WI38 (cell line): ENCODE measurements around the gene SAP30BP.

Source experiments
- H3K4me3 ChIP-seq: 2 replicates; pipeline ENCODE4 v1.5.1; 2011; ENCODE audit warnings: low read depth, mild to moderate bottlenecking, control low read depth, low read length
- TF ChIP-seq, protein P1 (sequence below): IDR thresholded peaks from 2 replicates; pipeline ENCODE4 v1.5.1; 2012; ENCODE audit warnings: low read depth, mild to moderate bottlenecking, control low read depth, low read length

Gene SAP30BP

DNA sequence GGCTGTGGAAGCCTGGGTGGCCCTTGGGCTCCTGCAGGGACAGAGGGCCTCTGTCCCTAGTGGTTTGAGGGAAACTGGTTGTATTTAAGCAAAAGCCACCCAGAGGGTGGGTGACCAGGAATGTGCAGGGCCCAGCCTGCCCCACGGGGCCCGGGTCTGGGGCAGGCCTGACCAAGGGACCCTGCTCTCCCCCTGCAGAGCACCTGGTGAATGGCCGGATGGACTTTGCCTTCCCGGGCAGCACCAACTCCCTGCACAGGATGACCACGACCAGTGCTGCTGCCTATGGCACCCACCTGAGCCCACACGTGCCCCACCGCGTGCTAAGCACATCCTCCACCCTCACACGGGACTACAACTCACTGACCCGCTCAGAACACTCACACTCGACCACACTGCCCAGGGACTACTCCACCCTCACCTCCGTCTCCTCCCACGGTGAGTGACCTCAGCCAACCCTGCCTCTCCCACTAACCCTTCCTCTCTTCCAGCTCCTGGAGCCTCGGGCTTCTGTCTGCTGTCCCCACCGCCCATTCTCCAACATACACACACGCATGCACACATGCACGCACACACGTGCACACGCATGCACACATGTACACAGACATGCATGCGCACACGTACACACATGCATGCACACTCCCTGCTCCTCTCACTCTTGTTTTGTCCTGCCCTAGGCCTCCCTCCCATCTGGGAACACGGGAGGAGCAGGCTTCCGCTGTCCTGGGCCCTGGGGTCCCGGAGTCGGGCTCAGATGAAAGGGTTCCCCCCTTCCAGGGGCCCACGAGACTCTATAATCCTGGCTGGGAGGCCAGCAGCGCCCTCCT is 87.5 kb downstream of the SAP30BP start:
- H3K4me3 ChIP-seq: no peak overlapping the region
- TF ChIP-seq, protein P1, sequence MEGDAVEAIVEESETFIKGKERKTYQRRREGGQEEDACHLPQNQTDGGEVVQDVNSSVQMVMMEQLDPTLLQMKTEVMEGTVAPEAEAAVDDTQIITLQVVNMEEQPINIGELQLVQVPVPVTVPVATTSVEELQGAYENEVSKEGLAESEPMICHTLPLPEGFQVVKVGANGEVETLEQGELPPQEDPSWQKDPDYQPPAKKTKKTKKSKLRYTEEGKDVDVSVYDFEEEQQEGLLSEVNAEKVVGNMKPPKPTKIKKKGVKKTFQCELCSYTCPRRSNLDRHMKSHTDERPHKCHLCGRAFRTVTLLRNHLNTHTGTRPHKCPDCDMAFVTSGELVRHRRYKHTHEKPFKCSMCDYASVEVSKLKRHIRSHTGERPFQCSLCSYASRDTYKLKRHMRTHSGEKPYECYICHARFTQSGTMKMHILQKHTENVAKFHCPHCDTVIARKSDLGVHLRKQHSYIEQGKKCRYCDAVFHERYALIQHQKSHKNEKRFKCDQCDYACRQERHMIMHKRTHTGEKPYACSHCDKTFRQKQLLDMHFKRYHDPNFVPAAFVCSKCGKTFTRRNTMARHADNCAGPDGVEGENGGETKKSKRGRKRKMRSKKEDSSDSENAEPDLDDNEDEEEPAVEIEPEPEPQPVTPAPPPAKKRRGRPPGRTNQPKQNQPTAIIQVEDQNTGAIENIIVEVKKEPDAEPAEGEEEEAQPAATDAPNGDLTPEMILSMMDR: no peak

DNA sequence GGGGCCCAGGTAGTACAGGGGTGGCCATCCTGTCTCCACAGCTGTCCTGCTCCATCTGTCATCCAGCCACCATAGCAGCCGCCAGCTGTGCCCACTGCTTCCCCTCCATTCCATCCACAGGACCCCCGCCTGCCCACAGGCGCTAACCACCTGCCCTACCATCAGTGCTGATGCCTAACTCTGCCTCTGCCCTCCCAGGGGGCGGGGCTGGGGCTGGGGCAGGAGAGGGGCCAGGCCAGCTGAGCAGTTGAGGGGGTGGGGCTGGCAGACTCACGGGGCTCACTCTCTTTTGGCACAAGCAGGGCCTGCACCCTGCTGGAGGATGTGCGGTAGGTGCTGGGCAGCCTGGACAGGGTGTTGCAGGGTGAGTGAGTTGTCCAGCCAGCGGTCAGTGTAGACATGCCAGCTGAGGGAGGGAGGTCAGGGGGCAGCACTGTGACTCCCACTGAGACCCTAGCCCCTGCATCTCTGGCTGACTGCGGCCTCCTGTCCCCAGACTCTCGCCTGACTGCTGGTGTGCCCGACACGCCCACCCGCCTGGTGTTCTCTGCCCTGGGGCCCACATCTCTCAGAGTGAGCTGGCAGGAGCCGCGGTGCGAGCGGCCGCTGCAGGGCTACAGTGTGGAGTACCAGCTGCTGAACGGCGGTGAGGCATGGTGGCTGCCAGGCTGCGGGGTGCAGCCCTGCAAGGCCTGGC is 88.2 kb downstream of the SAP30BP start:
- TF ChIP-seq, protein P1: no peak
- no peak overlapping the region for H3K4me3 ChIP-seq

DNA sequence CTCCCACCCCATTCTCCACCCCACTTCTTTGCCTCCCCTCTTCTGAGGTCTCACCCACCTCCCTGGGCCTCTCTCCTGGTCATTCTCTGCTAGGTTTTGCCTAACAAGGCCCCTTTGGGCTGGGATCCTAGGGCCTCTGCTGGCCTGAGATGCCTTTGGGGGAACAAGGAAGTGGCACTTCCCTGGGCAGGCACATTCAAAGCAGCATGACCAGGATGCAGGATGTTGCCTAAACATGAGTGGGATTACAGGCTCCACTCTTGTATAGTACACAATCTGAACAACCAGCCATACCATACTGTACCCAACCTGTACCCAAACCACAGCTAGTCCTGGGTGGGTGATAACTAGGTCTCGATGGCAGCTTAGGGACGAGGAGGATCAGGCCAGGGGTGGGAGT is 88.9 kb downstream of the SAP30BP start:
- TF ChIP-seq, protein P1: no peak

DNA sequence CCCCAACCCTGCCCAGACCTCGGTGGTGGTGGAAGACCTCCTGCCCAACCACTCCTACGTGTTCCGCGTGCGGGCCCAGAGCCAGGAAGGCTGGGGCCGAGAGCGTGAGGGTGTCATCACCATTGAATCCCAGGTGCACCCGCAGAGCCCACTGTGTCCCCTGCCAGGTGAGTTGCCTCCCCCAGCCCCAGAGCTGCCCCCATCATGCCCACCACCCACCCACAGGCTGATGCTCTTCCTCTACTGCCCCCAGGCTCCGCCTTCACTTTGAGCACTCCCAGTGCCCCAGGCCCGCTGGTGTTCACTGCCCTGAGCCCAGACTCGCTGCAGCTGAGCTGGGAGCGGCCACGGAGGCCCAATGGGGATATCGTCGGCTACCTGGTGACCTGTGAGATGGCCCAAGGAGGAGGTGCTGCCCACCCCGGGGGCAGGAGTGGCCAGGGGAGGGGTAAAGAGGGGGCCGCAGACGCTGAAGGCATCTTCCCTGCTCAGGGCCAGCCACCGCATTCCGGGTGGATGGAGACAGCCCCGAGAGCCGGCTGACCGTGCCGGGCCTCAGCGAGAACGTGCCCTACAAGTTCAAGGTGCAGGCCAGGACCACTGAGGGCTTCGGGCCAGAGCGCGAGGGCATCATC is 89.4 kb downstream of the SAP30BP start:
- no peak overlapping the region for H3K4me3 ChIP-seq
- TF ChIP-seq, protein P1: no peak

More for the DNA sequence above, 88.9 kb downstream of the SAP30BP start:
- H3K4me3 ChIP-seq: no peak overlapping the region

DNA sequence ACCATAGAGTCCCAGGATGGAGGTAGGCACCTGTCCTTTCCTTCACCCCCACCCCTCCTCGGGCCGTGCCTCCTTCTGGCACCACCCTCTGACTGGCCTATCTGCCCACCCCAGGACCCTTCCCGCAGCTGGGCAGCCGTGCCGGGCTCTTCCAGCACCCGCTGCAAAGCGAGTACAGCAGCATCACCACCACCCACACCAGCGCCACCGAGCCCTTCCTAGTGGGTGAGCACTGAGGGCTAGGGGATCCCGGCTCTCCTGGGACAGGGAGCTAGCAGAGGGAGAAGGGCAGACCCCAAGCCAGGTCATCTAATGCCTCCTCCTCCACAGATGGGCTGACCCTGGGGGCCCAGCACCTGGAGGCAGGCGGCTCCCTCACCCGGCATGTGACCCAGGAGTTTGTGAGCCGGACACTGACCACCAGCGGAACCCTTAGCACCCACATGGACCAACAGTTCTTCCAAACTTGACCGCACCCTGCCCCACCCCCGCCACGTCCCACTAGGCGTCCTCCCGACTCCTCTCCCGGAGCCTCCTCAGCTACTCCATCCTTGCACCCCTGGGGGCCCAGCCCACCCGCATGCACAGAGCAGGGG is 90.0 kb downstream of the SAP30BP start:
- TF ChIP-seq, protein P1: no peak
- no peak overlapping the region for H3K4me3 ChIP-seq
